HCT116 (cell line): ENCODE data around the gene ENTPD6. TPM values are rescaled to one million over a fixed set of nuclear protein-coding genes. Genes with fewer than 3 reads are reported as not detected.

ENCODE experiments used
- ATAC-seq: fragments of 200-7000 bp; cut with Tn5 transposase; 2 replicates; pipeline ENCODE4 v1.9.1; 2020; ENCODE audit warnings: mild to moderate bottlenecking, moderate library complexity
- BruUV-seq: library from RNA; stranded (reverse); fragments of 400-500 nt; replicated peaks from 2 replicates; lab custom pipeline; 2021; lab: Mats Ljungman, UMichigan
- CTCF ChIA-PET: fragments of 300-600 bp; sonication (Branson Sonifier 250); formaldehyde crosslinking; loops from one replicate; lab custom pipeline; 2021; ENCODE audit warnings: antibody characterized with exemption; lab: Charles Lee
- POLR2A ChIA-PET: fragments of 300-600, 350-600 bp; sonication (Branson Sonifier 250); formaldehyde crosslinking; loops from one replicate; lab custom pipeline; 2021; ENCODE audit warnings: antibody characterized with exemption; lab: Charles Lee
- RAD21 ChIA-PET, 2 experiments: fragments of 300-600 bp; sonication (Branson Sonifier 250); formaldehyde crosslinking; loops; one replicate each; lab custom pipeline; 2023; ENCODE audit warnings: low total read pairs in 2 of 2; ENCODE audit not compliant: uncharacterized antibody in 2 of 2, unreplicated experiment in 2 of 2, low non-redundant PET in 1 of 2; lab: Charles Lee
- DNase-seq: peaks from one replicate; pipeline ENCODE4 v3.0.0-alpha.2; 2010; ENCODE audit warnings: low read depth, low spot score
- H2AFZ ChIP-seq: fragments of 200-600 bp; shearing (Covaris generic), sonication (generic); 2 replicates; pipeline ENCODE4 v1.6.1; 2017; ENCODE audit warnings: low read depth, mixed run types, mixed read lengths, antibody characterized with exemption, low read length; ENCODE audit not compliant: poor library complexity, severe bottlenecking
- H3K27ac ChIP-seq: 2 replicates; pipeline ENCODE4 v1.5.1; 2012; ENCODE audit warnings: low read depth, low read length
- H3K27me3 ChIP-seq: fragments of 200-600 bp; sonication (generic); 2 replicates; pipeline ENCODE4 v1.6.1; 2016; ENCODE audit warnings: mixed run types, low read length, mixed read lengths; ENCODE audit not compliant: insufficient read depth
- H3K36me3 ChIP-seq, 2 experiments: fragments of 200-500 bp in 1 of 2; fragments of 200-600 bp in 1 of 2; sonication (Bioruptor generic) in 1 of 2; sonication (generic) in 1 of 2; 2 replicates each; pipeline versions ENCODE4 v1.5.1 to v1.6.1; 2014 to 2016; ENCODE audit warnings: low read length in 2 of 2, inconsistent platforms in 1 of 2, mixed read lengths in 1 of 2, mixed run types in 1 of 2; ENCODE audit not compliant: insufficient read depth in 2 of 2, control insufficient read depth in 1 of 2
- H3K4me1 ChIP-seq, 2 experiments: fragments of 200-600 bp in 1 of 2; sonication (generic) in 1 of 2; 2 replicates each; pipeline versions ENCODE4 v1.5.1 to v1.6.1; 2012 to 2017; ENCODE audit warnings: low read length in 2 of 2, inconsistent platforms in 1 of 2, mild to moderate bottlenecking in 1 of 2, mixed read lengths in 1 of 2, mixed run types in 1 of 2, moderate library complexity in 1 of 2; ENCODE audit not compliant: insufficient read depth in 2 of 2, control insufficient read depth in 1 of 2
- H3K4me2 ChIP-seq: fragments of 200-600 bp; sonication (generic); 2 replicates; pipeline ENCODE4 v1.6.1; 2017; ENCODE audit warnings: mixed run types, low read length, mixed read lengths
- H3K4me3 ChIP-seq, 2 experiments: fragments of 200-600 bp in 1 of 2; sonication (generic) in 1 of 2; replicated peaks in 1 of 2; 2 replicates each; pipeline ENCODE4 v1.5.1; 2011 to 2016; ENCODE audit warnings: low read length in 2 of 2, control low read depth in 1 of 2, low read depth in 1 of 2, mild to moderate bottlenecking in 1 of 2, mixed read lengths in 1 of 2, mixed run types in 1 of 2
- H3K79me2 ChIP-seq: fragments of 200-600 bp; sonication (generic); 2 replicates; pipeline ENCODE4 v1.6.1; 2017; ENCODE audit warnings: mild to moderate bottlenecking, mixed run types, low read length, moderate library complexity, mixed read lengths; ENCODE audit not compliant: insufficient read depth
- H3K9ac ChIP-seq: fragments of 200-600 bp; sonication (generic); 2 replicates; pipeline ENCODE4 v1.6.1; 2016; ENCODE audit warnings: low read length, mixed read lengths
- H3K9me2 ChIP-seq: fragments of 200-600 bp; sonication (generic), shearing (Covaris generic); 2 replicates; pipeline ENCODE4 v1.6.1; 2017; ENCODE audit warnings: mixed run types, mild to moderate bottlenecking, moderate library complexity; ENCODE audit not compliant: insufficient read depth
- H3K9me3 ChIP-seq, 2 experiments: fragments of 200-500 bp in 1 of 2; fragments of 200-600 bp in 1 of 2; sonication (Bioruptor generic) in 1 of 2; sonication (generic) in 1 of 2; 2 replicates each; pipeline ENCODE4 v1.6.1; 2014 to 2017; ENCODE audit warnings: low read length in 2 of 2, mixed read lengths in 2 of 2, inconsistent platforms in 1 of 2, low read depth in 1 of 2, mild to moderate bottlenecking in 1 of 2, mixed run types in 1 of 2, moderate library complexity in 1 of 2; ENCODE audit not compliant: control insufficient read depth in 1 of 2, insufficient read depth in 1 of 2
- H4K20me1 ChIP-seq: fragments of 200-600 bp; sonication (generic), shearing (Covaris generic); 2 replicates; pipeline ENCODE4 v1.6.1; 2017; ENCODE audit warnings: mixed run types, mild to moderate bottlenecking, moderate library complexity; ENCODE audit not compliant: insufficient read depth
- EGR1 ChIP-seq: IDR thresholded peaks from 2 replicates; pipeline ENCODE4 v1.6.1; 2012; ENCODE audit warnings: low read depth
- EZH2 ChIP-seq: fragments of 200-600 bp; sonication (generic); IDR thresholded peaks from 2 replicates; pipeline ENCODE4 v1.6.1; 2017; ENCODE audit warnings: antibody characterized with exemption, mixed run types
- POLR2A ChIP-seq: IDR thresholded peaks from 2 replicates; pipeline ENCODE4 v1.7.0; 2011; ENCODE audit warnings: borderline replicate concordance; ENCODE audit not compliant: insufficient read depth, insufficient read length; ENCODE audit errors: extremely low read depth
- SP1 ChIP-seq: IDR thresholded peaks from 2 replicates; pipeline ENCODE4 v1.6.1; 2012; ENCODE audit warnings: low read depth
- ZFX ChIP-seq: fragments of 450-650 bp; IDR thresholded peaks from 2 replicates; pipeline ENCODE4 v1.6.1; 2017
- intact Hi-C: fragments of 100-400 bp; cut with micrococcal nuclease; formaldehyde crosslinking; loops from 2 replicates; pipeline ENCODE4 v1.10.0; 2022
- total RNA-seq: library from RNA; stranded (reverse); gene quantifications from one replicate; pipeline ENCODE4 v1.2.1, GENCODE V29; 2021; ENCODE audit not compliant: unreplicated experiment
- TF ChIP-seq, protein P1 (sequence below): IDR thresholded peaks from 2 replicates; pipeline ENCODE4 v1.6.1; 2012; ENCODE audit warnings: low read depth

The ENTPD6 gene
- total RNA-seq, 1 experiment from 2014 or later, result 89.2 TPM

DNA sequence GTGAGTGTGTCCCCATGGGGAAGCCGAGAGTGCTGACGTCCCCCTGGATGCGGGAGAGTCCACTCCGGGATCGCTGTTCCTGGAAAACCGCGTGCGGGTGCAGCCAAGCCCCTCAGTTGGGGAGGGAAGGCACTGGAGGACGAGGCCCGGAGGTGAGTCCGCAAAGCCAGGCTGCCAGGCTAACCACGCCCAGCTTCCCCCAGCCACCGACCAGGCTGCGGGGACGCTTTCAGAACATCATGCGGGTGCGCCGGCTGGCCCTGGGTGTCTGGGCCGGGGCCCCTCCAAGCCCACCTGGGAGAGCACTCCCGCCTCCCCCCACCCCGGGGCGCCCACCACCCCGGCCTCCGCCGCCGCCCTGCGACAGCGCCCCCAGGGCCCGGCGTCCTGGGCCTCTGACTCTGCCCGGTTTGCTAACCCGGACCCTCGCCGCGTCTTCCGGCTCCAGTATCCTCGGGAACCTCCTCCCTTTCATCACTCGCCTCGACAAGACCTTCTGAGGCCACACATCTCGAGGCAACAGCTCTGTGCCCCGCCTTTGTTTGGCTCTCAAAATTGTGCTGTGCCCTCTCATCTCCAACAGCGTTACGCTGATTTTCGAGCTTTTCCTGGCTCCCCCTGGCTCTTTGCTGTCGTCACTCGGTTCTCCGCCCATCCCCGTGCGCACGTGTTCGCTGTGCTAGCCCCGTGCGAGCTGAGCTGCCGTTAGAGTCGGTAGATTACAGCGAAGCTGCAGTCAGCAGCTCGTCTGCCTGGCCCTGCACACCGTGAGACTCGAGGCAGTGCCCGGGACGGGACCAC lies 47.1 kb upstream of the ENTPD6 start:
- H3K27me3 ChIP-seq, result no peaks in the 10 kb centered on the region

More for the DNA sequence above, 47.1 kb upstream of the ENTPD6 start:
- TF ChIP-seq, protein P1, sequence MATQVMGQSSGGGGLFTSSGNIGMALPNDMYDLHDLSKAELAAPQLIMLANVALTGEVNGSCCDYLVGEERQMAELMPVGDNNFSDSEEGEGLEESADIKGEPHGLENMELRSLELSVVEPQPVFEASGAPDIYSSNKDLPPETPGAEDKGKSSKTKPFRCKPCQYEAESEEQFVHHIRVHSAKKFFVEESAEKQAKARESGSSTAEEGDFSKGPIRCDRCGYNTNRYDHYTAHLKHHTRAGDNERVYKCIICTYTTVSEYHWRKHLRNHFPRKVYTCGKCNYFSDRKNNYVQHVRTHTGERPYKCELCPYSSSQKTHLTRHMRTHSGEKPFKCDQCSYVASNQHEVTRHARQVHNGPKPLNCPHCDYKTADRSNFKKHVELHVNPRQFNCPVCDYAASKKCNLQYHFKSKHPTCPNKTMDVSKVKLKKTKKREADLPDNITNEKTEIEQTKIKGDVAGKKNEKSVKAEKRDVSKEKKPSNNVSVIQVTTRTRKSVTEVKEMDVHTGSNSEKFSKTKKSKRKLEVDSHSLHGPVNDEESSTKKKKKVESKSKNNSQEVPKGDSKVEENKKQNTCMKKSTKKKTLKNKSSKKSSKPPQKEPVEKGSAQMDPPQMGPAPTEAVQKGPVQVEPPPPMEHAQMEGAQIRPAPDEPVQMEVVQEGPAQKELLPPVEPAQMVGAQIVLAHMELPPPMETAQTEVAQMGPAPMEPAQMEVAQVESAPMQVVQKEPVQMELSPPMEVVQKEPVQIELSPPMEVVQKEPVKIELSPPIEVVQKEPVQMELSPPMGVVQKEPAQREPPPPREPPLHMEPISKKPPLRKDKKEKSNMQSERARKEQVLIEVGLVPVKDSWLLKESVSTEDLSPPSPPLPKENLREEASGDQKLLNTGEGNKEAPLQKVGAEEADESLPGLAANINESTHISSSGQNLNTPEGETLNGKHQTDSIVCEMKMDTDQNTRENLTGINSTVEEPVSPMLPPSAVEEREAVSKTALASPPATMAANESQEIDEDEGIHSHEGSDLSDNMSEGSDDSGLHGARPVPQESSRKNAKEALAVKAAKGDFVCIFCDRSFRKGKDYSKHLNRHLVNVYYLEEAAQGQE, result no peak
- TF ChIP-seq SP1, result no peak
- TF ChIP-seq EGR1, result no peak
- no peak for TF ChIP-seq EZH2
- no peak for TF ChIP-seq POLR2A
- TF ChIP-seq ZFX, result no peak
- Histone ChIP-seq H3K9ac (no peak overlapping the region), H3K9me2 (no peaks in the 10 kb centered on the region), H3K79me2 (no peaks in the 10 kb centered on the region), H3K9me3 (no peaks in the 10 kb centered on the region), H3K4me2 (no peak overlapping the region), H4K20me1 (no peaks in the 10 kb centered on the region), H3K4me1 (no peaks in the 10 kb centered on the region), H3K27ac (no peak overlapping the region), H3K4me3 (no peak overlapping the region), H2AFZ (no peak overlapping the region), H3K36me3 (no peaks in the 10 kb centered on the region)
- ChIA-PET CTCF (no interaction called here), RAD21 (no interaction called here), POLR2A (no interaction called here)
- BruUV-seq, result no TSS peak
- DNase-seq, result no peak
- intact Hi-C loops, result no loop called here
- no peak for ATAC-seq
